ENCODE measurements around the gene ZDHHC17.
A peak's percentile ranks its signal among the peaks of the same experiment; 100 is the strongest.

The ZDHHC17 gene

GRCh38 chr12:76895796-76896195, 131.9 kb downstream of the ZDHHC17 start:
- Histone ChIP-seq H3K9ac (ENCODE audit: low read length) (no peak overlapping the region), H3K4me1 (ENCODE audit: control insufficient read depth, insufficient read depth, low read length) (peaks cover 10% of the 10 kb centered on the region), H3K36me3 (ENCODE audit: control insufficient read depth, insufficient read depth, low read length, severe bottlenecking) (no peaks in the 10 kb centered on the region), H3K9me3 (ENCODE audit: control insufficient read depth, low read length) (peaks cover 28% of the 10 kb centered on the region), H3K4me3 (ENCODE audit: low read length) (no peak overlapping the region), H3K27me3 (replicated peaks; ENCODE audit: control insufficient read depth, insufficient read depth, low read length) (peaks cover 7% of the 10 kb centered on the region)
- no peak for DNase-seq (ENCODE audit: low read depth)

- peaks cover 2% of the 10 kb centered on the region for H3K27me3 ChIP-seq (replicated peaks; ENCODE audit: control insufficient read depth, insufficient read depth, low read length)
- peaks cover 28% of the 10 kb centered on the region for H3K9me3 ChIP-seq (ENCODE audit: control insufficient read depth, low read length)
- peaks cover 10% of the 10 kb centered on the region for H3K4me1 ChIP-seq (ENCODE audit: control insufficient read depth, insufficient read depth, low read length)
- no peak overlapping the region for H3K4me3 ChIP-seq (ENCODE audit: low read length)
- H3K36me3 ChIP-seq (ENCODE audit: control insufficient read depth, insufficient read depth, low read length, severe bottlenecking), result no peaks in the 10 kb centered on the region
- DNase-seq (ENCODE audit: low read depth), result no peak
- H3K9ac ChIP-seq (ENCODE audit: low read length), result no peak overlapping the region
Observed at GRCh38 chr12:76896274-76896673, 132.4 kb downstream of the ZDHHC17 start.

- Histone ChIP-seq H3K27me3 (replicated peaks; ENCODE audit: control insufficient read depth, insufficient read depth, low read length) (no peaks in the 10 kb centered on the region), H3K4me1 (ENCODE audit: control insufficient read depth, insufficient read depth, low read length) (peaks cover 10% of the 10 kb centered on the region), H3K9ac (ENCODE audit: low read length) (no peak overlapping the region), H3K36me3 (ENCODE audit: control insufficient read depth, insufficient read depth, low read length, severe bottlenecking) (no peaks in the 10 kb centered on the region), H3K9me3 (ENCODE audit: control insufficient read depth, low read length) (peaks cover 21% of the 10 kb centered on the region), H3K4me3 (ENCODE audit: low read length) (no peak overlapping the region)
- peak; percentile 34 for DNase-seq (ENCODE audit: low read depth)
Observed at GRCh38 chr12:76898442-76898841, 134.5 kb downstream of the ZDHHC17 start.

- Histone ChIP-seq H3K27me3 (replicated peaks; ENCODE audit: control insufficient read depth, insufficient read depth, low read length) (no peaks in the 10 kb centered on the region), H3K4me3 (ENCODE audit: low read length) (no peak overlapping the region), H3K9me3 (ENCODE audit: control insufficient read depth, low read length) (peaks cover 11% of the 10 kb centered on the region), H3K9ac (ENCODE audit: low read length) (no peak overlapping the region), H3K36me3 (ENCODE audit: control insufficient read depth, insufficient read depth, low read length, severe bottlenecking) (no peaks in the 10 kb centered on the region), H3K4me1 (ENCODE audit: control insufficient read depth, insufficient read depth, low read length) (peaks cover 10% of the 10 kb centered on the region)
- DNase-seq (ENCODE audit: low read depth), result no peak
Observed at GRCh38 chr12:76899522-76899921, 135.6 kb downstream of the ZDHHC17 start.

DNA sequence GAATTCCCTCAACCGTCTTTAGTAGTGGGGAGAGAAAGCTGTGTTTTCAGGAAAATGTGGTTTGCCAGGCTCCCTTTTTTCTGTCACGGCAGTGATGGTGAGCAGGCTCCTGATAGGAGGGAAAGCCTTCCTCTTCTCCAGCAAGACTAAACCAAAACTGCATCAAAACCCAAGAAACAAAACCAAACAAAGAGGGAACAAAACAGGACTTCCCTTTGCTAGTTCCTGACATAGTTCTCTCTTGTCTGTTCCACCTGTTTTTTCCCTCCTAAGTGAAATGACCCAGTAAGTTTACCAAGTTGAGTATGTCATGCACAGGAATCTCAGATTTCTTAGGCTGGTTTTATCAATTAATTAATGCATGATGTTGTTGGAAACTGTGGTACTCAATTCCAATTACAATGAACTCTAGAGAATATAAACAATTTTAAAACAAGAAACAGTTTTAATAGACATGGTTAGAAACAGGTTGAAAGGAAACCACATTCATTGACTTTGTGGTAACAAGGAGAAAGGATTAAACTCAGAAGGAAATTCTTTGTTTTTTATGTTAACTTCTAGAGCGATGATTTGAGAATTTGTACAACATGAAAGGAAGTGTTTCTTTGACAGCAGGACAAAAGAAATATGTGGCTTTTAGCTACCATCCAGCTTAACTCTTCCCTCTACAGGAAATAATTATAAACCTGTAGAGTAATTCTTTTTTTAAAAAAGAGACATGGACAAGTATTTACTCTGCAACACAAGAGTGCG, 137.9 kb downstream of the ZDHHC17 start:
- Histone ChIP-seq H3K27me3 (replicated peaks; ENCODE audit: control insufficient read depth, insufficient read depth, low read length) (no peaks in the 10 kb centered on the region), H3K36me3 (ENCODE audit: control insufficient read depth, insufficient read depth, low read length, severe bottlenecking) (no peaks in the 10 kb centered on the region), H3K9me3 (ENCODE audit: control insufficient read depth, low read length) (no peaks in the 10 kb centered on the region), H3K9ac (ENCODE audit: low read length) (no peak overlapping the region), H3K4me1 (ENCODE audit: control insufficient read depth, insufficient read depth, low read length) (peaks cover 10% of the 10 kb centered on the region), H3K4me3 (ENCODE audit: low read length) (no peak overlapping the region)
- no peak for DNase-seq (ENCODE audit: low read depth)

All from adipocyte (in vitro differentiated cells).